ENCODE measurements around the gene MSLN.
A peak's percentile ranks its signal among the peaks of the same experiment; 100 is the strongest.

MSLN gene

GRCh38 chr16:760545-761343 lies at the start of gene MSLN:
TSS of gene MSLN (plus strand) at chr16:760734. CDS start at chr16:762681, 1,947 bp downstream.
- DNase-seq: no peak

- DNase-seq: no peak
Measured at GRCh38 chr16:711084-711483, 49.5 kb upstream of the MSLN start.

- peak; percentile 41 to 84 for DNase-seq
Measured at GRCh38 chr16:711548-712320, 48.8 kb upstream of the MSLN start.

GRCh38 chr16:712740-713250 lies 47.7 kb upstream of the MSLN start:
- DNase-seq: peak; percentile 43 to 56

- no peak for DNase-seq
Measured at GRCh38 chr16:714079-714478, 46.5 kb upstream of the MSLN start.

GRCh38 chr16:714558-715476 lies 45.7 kb upstream of the MSLN start, which contains the start of gene METRN:
TSS of gene METRN (plus strand) at chr16:715118. CDS start at chr16:715290, 172 bp downstream.
- DNase-seq: peak; percentile 69 to 87

GRCh38 chr16:715477-716199 lies 44.9 kb upstream of the MSLN start:
- no peak for DNase-seq

GRCh38 chr16:716200-716568 lies 44.4 kb upstream of the MSLN start:
- no peak for DNase-seq

- no peak for DNase-seq
Measured at GRCh38 chr16:716768-717325, 43.7 kb upstream of the MSLN start.

- no peak for DNase-seq
Measured at GRCh38 chr16:717450-718245, 42.9 kb upstream of the MSLN start.

- no peak for DNase-seq
Measured at GRCh38 chr16:718389-718788, 42.1 kb upstream of the MSLN start.

GRCh38 chr16:718922-719321 lies 41.6 kb upstream of the MSLN start:
- no peak for DNase-seq

GRCh38 chr16:719815-720446 lies 40.6 kb upstream of the MSLN start:
- no peak for DNase-seq

- DNase-seq: peak in 1 of 2 donors; percentile 23
Measured at GRCh38 chr16:720447-720989, 40.0 kb upstream of the MSLN start.

GRCh38 chr16:720990-721764 lies 39.4 kb upstream of the MSLN start, which contains the start of gene ANTKMT:
TSS of gene ANTKMT (plus strand) at chr16:721146. CDS start at chr16:721275, 129 bp downstream.
- peak; percentile 52 to 62 for DNase-seq

GRCh38 chr16:721765-722540 lies 38.6 kb upstream of the MSLN start:
- DNase-seq: no peak

GRCh38 chr16:722835-723633 lies 37.5 kb upstream of the MSLN start:
- DNase-seq: no peak
